Caki2 (cell line): ENCODE data around the gene SPNS1. TPM values are rescaled to one million over a fixed set of nuclear protein-coding genes. Genes with fewer than 3 reads are reported as not detected.
"Not testable (repeated sequence)": the region's sequence is repeated elsewhere in the genome, so short reads cannot be mapped to it uniquely, and the experiment has no call there.

Experiments
- DNase-seq: peaks from one replicate; pipeline ENCODE4 v3.0.0-alpha.2; 2015; ENCODE audit warnings: low read depth
- in situ Hi-C: cut with HindIII; loops from 2 replicates; pipeline ENCODE4 v1.10.0; 2016; ENCODE audit warnings: low sequenced_read_pairs, low pct_unique_long_range_greater_than_20kb, mixed read lengths
- total RNA-seq: library from RNA; depleted of rRNA; stranded (reverse); fragments of >200 nt; shearing (Covaris generic); gene quantifications from 2 replicates; pipeline ENCODE4 v1.2.3, GENCODE V29; 2014; ENCODE audit warnings: low replicate concordance

SPNS1 gene
- total RNA-seq, 1 experiment from 2014 or later, result 93.8 TPM

DNA sequence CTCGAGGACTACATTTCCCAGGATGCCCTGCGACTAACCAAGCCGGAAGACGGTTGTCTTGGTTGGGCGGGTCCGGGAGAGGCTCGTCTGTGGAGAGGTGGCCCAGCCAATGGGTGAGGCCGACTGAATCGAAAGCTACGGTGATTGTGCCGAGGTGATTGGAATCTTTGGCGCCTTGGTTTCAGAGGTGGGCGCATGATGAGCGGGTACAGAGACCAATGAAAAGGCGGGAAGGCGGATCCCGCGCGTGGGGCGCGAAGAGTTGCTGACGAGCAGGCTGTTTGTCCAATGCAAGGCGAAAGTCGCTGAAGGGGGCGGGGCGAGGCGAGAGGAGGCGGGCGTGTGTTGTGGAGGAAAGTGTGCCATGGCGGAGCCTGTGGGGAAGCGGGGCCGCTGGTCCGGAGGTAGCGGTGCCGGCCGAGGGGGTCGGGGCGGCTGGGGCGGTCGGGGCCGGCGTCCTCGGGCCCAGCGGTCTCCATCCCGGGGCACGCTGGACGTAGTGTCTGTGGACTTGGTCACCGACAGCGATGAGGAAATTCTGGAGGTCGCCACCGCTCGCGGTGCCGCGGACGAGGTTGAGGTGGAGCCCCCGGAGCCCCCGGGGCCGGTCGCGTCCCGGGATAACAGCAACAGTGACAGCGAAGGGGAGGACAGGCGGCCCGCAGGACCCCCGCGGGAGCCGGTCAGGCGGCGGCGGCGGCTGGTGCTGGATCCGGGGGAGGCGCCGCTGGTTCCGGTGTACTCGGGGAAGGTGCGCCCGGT lies 23.7 kb upstream of the SPNS1 start, which contains the start of gene NFATC2IP:
NFATC2IP (plus strand) TSS at position 290 of the 762 bp plus-strand sequence; CDS start at position 365, 75 bp downstream.
- DNase-seq, result peak; percentile 100
- in situ Hi-C loops, result loop anchor here (25.0 kb wide), 1 partner anchor 186 kb away; no protein-coding TSS in a partner anchor

DNA sequence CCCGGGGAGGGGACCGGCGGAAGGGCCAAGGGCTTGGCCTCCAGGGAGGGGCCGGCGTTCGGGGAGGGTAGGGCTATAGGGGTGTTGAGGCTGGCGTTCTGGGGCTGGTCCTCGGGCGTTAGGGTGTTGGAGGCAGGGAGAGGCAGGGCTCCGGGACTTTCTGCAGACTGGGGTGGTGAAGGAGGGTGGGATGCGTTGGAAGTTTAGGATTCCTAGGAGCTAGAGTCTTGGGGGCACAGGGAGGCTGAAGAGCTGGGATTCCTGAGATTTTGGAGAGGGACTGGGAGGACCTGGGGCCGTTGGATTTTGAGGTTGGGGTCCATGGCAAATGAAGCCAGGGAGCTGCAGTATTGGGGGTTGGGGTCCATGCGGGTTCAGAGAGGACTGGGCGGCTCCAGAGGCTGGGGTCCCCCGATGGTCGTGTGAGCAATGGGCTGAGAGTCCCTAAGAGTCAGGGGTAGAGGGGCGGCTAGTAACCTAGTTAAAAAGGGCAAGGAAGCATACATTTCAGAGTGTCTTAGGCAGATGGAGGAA lies 23.1 kb upstream of the SPNS1 start:
- in situ Hi-C loops, result loop anchor here (25.0 kb wide), 1 partner anchor 186 kb away; no protein-coding TSS in a partner anchor
- no peak for DNase-seq

DNA sequence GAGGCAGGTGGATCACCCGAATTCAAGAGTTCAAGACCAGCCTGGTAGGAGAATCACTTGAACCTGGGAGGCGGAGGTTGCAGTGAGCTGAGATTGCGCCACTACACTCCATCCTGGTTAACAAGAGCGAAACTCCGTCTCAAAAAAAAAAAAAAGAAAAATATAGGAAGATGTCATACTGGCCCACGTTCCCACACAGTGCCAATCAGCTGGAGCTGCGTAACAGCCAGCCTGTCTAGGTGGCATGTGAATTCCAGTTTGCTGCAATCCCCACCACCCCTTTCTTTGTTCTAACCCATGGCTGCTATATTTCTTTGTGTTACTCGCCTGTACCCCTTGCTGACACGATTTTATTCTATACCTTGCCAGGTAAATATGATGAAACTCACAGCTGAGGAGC lies 16.4 kb upstream of the SPNS1 start:
- in situ Hi-C loops, result loop anchor here (25.0 kb wide), 1 partner anchor 179 kb away; no protein-coding TSS in a partner anchor
- no peak for DNase-seq

DNA sequence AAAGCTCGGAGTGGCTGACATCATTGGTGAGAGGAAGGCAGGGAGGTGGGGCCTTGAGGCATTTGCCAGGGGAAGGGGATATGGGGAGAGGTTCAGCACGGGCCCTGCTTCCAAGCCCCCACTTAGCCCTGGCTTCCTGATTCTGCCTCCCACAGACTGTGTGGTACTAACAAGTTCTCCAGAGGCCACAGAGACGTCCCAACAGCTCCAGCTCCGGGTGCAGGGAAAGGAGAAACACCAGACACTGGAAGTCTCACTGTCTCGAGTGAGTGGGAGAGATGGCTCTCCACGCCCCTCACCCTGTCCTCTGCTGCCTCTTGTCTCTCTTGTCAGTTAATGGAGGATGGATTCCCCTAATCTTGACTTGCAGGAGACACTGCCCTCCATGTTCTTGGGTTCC lies 15.7 kb upstream of the SPNS1 start:
- in situ Hi-C loops, result loop anchor here (25.0 kb wide), 1 partner anchor 178 kb away; no protein-coding TSS in a partner anchor
- no peak for DNase-seq

DNA sequence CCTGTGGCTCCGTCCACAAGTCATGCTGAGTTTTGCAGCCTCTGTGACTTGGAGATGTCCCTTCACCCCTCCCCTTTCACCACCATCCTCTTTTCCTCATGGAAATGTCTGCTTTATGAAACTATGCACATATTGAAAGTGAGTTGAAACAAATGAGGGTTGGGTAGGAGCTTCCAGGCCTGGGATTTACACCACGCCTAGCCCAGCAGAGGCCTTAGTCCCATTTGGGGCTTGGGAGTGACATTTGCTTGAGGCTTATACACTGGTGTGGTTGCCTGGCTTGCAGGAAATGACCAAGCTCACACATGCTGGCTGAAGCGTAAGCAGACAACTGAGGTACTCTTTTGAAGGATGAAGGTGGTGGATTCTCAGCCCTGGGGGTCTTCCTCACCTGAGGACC lies 10.5 kb upstream of the SPNS1 start:
- DNase-seq, result no peak
- in situ Hi-C loops, result loop anchor here (25.0 kb wide), 1 partner anchor 173 kb away; no protein-coding TSS in a partner anchor

DNA sequence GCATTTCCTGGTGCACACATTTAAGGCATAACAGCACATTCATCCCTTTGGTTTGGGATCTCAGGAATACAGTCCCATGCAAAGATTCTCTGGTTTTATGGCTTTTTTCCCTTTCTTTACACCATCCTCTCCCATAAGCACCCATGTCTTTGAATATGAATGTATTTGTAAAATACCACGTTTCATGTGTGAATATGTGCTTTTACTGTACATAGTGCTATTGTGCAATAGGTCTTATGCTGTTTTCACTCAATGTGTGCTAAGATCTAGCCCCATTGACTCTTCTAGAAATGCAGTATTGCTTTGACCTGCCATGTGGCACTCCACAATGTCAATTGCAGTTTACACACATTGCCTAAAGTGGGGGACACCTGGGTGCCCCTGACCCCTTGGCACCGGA lies 10.1 kb upstream of the SPNS1 start:
- in situ Hi-C loops, result loop anchor here (25.0 kb wide), 1 partner anchor 173 kb away; no protein-coding TSS in a partner anchor
- DNase-seq, result no peak

DNA sequence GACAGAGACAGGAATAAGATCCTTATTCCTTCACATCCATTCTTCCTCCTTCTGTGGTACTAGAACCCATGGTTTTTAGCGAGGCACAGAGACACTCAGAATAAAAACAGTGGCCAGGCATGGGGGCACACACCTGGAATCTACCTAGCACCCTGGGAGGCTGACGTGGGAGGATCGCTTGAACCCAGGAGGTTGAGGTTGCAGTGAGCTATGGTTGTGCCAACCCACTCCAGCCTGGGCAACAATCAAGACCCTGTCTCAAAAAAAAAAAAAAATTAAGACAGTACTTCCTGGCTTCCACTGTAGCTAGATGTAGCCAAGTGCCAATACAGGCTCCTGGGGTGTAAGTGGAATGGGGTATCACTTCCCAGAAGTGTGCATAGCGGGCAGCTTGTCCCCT lies 7.4 kb upstream of the SPNS1 start:
- in situ Hi-C loops, result loop anchor here (25.0 kb wide), 1 partner anchor 170 kb away; no protein-coding TSS in a partner anchor
- DNase-seq, result no peak

DNA sequence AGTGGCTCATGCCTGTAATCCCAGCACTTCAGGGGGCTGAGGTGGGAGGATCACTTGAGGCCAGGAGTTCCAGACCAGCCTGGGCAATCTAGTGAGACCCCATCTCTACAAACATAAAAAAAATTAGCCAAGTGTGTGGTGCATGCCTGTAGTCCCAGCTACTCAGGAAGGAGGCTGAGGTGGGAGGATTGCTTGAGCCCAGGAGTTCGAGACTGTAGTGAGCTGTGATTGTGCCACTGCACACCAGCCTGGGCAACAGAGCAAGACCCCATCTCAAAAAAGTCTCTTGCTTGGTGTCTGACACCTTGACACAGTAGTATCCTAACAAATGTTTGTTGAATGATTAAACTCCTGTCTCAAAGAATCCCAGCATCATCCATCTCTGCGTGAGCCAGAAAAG lies 4.9 kb upstream of the SPNS1 start:
- not testable (repeated sequence) for DNase-seq
- in situ Hi-C loops, result loop anchor here (25.0 kb wide), 1 partner anchor 168 kb away; no protein-coding TSS in a partner anchor

DNA sequence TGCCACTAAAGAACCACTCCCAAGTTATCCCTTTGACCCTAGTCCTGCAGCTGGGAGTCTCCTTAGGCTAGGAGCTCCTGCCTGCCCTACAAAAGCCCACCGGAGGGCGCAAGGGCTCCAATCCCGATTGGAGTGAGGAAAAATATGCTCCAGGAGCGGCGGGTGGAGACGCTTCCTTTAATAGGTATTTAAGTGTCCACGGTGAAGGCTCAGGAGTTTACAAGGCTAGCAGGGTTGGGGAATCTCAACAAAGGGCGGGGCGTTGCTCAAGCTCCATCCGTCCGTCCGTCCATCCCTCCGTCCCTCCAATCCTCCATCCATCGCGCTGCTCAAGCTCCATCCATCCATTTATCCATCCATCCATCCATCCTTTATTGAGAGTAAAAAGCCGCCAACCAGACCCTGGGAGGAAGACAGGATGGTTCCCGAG lies 556 bp upstream of the SPNS1 start:
- peak; percentile 72 for DNase-seq
- in situ Hi-C loops, result loop anchor here (25.0 kb wide), 1 partner anchor 163 kb away; no protein-coding TSS in a partner anchor

DNA sequence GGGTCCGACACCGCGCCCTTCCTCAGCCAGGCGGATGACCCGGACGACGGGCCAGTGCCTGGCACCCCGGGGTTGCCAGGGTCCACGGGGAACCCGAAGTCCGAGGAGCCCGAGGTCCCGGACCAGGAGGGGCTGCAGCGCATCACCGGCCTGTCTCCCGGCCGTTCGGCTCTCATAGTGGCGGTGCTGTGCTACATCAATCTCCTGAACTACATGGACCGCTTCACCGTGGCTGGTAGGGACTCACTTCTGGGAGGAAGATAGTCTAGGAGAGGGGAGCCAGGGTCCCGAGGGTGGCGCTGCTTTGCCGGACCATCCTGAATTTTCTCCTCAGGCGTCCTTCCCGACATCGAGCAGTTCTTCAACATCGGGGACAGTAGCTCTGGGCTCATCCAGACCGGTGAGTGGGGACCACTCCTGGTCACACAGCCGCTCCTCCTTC lies 601 bp downstream of the SPNS1 start:
- in situ Hi-C loops, result no loop called here
- peak; percentile 21 for DNase-seq

DNA sequence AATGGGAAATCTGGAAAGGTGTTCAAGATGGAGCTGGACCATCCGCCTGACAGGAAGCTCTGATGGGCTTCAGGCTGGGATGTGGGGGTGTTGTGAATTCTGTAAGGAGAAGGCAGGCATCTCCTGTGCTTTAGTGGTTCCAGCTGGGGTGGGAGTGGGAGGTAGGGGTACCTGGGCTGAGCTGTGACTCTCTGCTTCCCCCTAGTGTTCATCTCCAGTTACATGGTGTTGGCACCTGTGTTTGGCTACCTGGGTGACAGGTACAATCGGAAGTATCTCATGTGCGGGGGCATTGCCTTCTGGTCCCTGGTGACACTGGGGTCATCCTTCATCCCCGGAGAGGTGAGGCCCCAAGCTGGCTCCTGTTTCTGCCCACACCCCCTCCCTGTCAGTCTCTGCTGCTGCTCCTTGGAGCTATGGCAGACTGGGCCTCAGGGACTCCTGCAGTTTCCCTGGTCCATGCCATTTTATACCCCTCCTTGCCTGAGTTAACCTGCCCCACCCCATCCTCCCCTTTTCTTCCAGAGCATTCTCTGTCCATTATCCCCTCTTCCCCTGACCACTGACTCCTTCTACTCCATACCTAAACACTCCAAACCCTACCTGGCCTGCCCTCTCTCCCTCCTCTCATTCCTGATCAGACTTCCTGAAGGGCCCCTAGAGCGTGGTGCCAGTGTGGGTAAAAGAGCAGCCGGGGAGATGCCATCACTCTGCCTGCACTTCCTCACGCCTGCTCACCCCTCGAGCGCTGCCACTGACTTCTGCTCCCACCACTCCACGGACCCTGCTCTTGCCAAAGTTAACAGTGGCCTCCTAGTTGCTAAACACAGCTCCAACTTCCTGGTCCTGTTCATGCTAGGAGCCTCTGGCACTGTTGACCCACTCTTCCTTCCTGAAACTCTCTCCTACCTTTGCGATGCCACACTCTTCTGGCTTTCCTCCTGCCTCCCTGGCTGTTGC lies 3.4 kb downstream of the SPNS1 start:
- in situ Hi-C loops, result no loop called here
- DNase-seq, result no peak

DNA sequence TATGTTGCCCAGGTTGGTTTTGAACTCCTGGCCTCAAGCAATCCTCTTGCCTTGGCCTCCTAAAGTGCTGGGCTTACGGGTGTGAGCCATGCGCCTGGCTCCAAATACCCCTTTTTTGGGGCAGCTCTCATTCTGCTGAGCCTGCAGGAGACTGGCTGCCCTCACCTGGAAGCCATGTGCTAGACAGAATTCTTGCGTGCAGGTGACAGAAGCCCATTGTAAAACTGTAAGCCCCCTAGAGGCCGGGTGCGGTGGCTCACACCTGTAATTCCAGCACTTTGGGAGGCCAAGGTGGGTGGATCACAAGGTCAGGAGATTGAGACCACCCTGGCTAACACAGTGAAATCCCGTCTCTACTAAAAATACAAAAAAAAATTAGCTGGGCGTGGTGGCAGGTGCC lies 5.8 kb downstream of the SPNS1 start:
- DNase-seq, in situ Hi-C loops: not testable (repeated sequence)

DNA sequence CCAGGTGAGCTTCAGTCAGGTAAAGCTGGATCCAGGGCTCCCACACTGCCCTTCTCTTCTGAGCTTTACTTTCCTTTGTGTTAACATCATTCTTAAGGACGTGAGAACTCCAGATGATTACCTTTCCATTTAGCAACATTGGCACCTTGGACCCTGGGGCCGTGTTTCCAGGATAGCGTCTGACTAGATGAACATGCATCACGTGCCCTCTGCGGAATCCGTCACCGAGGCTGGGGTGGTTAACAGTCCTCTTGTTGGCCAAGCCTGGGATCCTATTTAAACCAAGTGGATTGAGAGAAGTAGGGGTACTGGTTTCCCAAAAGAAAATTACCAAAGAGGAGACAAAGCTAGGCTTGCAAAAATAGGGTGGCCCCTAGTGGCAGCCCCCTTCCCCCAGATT lies 6.4 kb downstream of the SPNS1 start:
- in situ Hi-C loops, result no loop called here
- no peak for DNase-seq

DNA sequence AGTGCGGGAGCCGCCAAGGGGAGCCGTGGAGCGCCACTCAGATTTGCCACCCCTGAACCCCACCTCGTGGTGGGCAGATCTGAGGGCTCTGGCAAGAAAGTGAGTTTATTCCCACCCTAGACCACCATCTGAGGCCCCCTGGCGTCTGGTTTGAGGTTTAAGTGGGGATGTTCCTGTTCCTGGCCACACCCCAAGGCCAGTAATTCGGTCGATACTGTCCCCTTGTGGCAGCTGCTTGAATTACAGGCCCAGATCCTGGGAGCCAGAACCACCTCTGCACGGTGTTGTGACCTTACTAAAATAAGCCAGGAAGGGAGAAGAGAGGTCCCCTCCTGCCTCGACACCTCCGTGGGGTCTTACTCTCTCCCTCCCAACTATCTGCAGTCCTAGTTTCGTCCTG lies 6.9 kb downstream of the SPNS1 start:
- DNase-seq, result no peak
- in situ Hi-C loops, result no loop called here

DNA sequence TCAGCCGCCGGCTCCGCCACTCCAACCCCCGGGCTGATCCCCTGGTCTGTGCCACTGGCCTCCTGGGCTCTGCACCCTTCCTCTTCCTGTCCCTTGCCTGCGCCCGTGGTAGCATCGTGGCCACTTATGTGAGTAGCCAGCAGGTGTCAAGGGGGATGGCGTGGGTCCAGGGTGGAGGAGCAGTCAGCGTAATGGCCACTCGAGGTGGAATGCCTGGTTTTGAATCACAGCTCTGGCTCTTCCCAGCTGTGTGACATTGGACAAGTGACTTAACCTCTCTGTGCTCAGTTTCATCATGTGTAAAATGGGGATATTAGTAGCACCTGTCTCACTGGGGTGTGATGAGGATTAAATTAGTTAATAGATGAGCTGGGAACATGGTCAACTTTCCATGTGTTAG lies 7.8 kb downstream of the SPNS1 start:
- in situ Hi-C loops, result no loop called here
- DNase-seq, result no peak

DNA sequence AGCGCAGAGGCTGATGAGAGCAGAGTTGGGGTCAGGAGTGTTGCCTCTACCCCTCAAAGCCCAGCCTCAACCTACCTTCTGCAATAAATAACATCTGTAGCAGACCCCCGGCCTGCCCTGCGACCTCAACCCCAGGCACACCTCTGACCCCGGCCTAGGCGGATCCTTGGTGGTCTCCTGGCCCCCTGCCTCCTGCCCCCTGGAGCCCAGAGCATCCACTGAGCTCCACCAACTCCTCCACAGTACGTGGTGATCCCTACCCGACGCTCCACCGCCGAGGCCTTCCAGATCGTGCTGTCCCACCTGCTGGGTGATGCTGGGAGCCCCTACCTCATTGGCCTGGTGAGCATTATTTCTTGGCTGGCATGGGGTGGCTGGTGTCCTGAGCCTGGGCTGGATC lies 8.4 kb downstream of the SPNS1 start:
- DNase-seq, result no peak
- in situ Hi-C loops, result no loop called here

DNA sequence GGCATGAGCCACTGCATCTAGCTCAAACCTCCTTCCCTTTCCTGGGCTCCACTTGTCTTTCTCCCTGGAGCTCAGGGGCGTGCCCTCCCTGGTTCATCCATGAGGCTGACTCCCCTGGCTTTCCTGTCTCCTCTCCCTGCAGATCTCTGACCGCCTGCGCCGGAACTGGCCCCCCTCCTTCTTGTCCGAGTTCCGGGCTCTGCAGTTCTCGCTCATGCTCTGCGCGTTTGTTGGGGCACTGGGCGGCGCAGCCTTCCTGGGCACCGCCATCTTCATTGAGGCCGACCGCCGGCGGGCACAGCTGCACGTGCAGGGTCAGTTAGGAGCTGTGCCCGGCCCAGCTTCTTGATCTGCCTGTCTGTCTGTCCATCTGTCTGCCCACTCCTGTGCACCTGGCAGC lies 9.1 kb downstream of the SPNS1 start:
- in situ Hi-C loops, result no loop called here
- no peak for DNase-seq

DNA sequence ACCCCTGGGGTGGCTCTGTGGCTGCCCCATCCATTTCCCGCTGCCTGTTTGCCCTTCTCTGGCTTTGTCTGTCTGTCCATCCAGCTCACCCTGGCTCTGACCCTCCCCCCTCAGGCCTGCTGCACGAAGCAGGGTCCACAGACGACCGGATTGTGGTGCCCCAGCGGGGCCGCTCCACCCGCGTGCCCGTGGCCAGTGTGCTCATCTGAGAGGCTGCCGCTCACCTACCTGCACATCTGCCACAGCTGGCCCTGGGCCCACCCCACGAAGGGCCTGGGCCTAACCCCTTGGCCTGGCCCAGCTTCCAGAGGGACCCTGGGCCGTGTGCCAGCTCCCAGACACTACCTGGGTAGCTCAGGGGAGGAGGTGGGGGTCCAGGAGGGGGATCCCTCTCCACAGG lies 9.5 kb downstream of the SPNS1 start:
- in situ Hi-C loops, result no loop called here
- DNase-seq, result no peak
